Adrenal gland (tissue), 12 donors: ENCODE data around the gene SMC1B. TPM values are rescaled to one million over a fixed set of nuclear protein-coding genes. Genes with fewer than 3 reads are reported as not detected.

Experiments used
- DNase-seq, 7 donors: peaks; one replicate each; pipeline ENCODE4 v3.0.0-alpha.2; 2019 to 2020
- H3K27ac ChIP-seq, 5 donors: fragments of 200-600 bp; sonication (generic) in 4 of 5; 1 replicate in 3 of 5; 2 replicates in 2 of 5; pipeline versions ENCODE4 v1.5.1 to v1.8.0; 2016 to 2020; ENCODE audit warnings: mild to moderate bottlenecking in 1 of 5
- H3K27me3 ChIP-seq: fragments of 200-600 bp; 2 replicates; pipeline ENCODE4 v1.8.0; 2021
- H3K36me3 ChIP-seq, 2 donors: fragments of 200-600 bp; replicated peaks in 1 of 2; 1 replicate in 1 of 2; 2 replicates in 1 of 2; pipeline versions ENCODE4 v1.5.1 to v1.8.0; 2018 to 2022
- H3K4me1 ChIP-seq, 2 donors: fragments of 200-600 bp; replicated peaks in 1 of 2; 1 replicate in 1 of 2; 2 replicates in 1 of 2; pipeline versions ENCODE4 v1.5.1 to v1.8.0; 2018 to 2021
- H3K4me3 ChIP-seq, 4 donors: fragments of 200-600 bp; sonication (generic) in 3 of 4; one replicate each; pipeline ENCODE4 v1.5.1; 2016 to 2018
- H3K9me3 ChIP-seq, 3 donors: fragments of 200-600 bp; sonication (generic) in 1 of 3; replicated peaks in 1 of 3; 1 replicate in 2 of 3; 2 replicates in 1 of 3; pipeline versions ENCODE4 v1.5.1 to v1.8.0; 2016 to 2021
- POLR2A ChIP-seq, 2 donors: fragments of 450-650 bp; IDR thresholded peaks; one replicate each; pipeline ENCODE4 v1.6.1; 2017; ENCODE audit warnings: antibody characterized with exemption in 2 of 2, mild to moderate bottlenecking in 2 of 2, moderate library complexity in 1 of 2
- WGBS, 4 donors: extraction: QIAGEN DNeasy Blood & Tissue Kit in 2 of 4; methylation state at CpG; one replicate each; pipeline versions ENCODE4 v1.1.5 to v1.1.7; 2013 to 2017; 5-methylcytosine and 5-hydroxymethylcytosine counted together
- intact Hi-C, 2 donors: fragments of 100-400 bp; cut with DNase I; formaldehyde crosslinking; loops; one replicate each; pipeline versions ENCODE4 v1.14.1 to v1.15.0; 2022 to 2023
- polyA plus RNA-seq, 3 donors: library from polyadenylated mRNA; stranded (reverse); fragments of 200-250 nt in 2 of 3; fragments of 350-450 nt in 1 of 3; fragmentation: Illumina TruSeq in 1 of 3; extraction: RNeasy Lipid Tissue Mini Kit (QIAGEN cat#74804) in 1 of 3; gene quantifications; one replicate each; pipeline ENCODE4 v1.2.3, GENCODE V29; 2013 to 2014
- total RNA-seq, 9 donors: library from RNA; depleted of rRNA in 4 of 9; stranded (reverse); fragments of >200 nt in 4 of 9; fragments of 120-200 nt in 1 of 9; fragmentation: NEBNext Ultra II Directional in 1 of 9; extraction: Animal tissue kit (Norgen Biotek cat#: 25700) in 1 of 9; gene quantifications; one replicate each; pipeline versions ENCODE4 v1.1.0 to v1.2.4, GENCODE V29; 2013 to 2023
- TF ChIP-seq, protein P1 (sequence below), 6 experiments: fragments of 450-650 bp in 4 of 6; fragments of 200-600 bp in 2 of 6; sonication (generic) in 1 of 6; IDR thresholded peaks; 1 replicate in 5 of 6; 2 replicates in 1 of 6; pipeline versions ENCODE4 v1.5.1 to v1.8.0; 2016 to 2021; ENCODE audit warnings: antibody characterized with exemption in 6 of 6, mild to moderate bottlenecking in 2 of 6, moderate library complexity in 1 of 6
- donor health status: healthy with polysubstance abuse.
- donor health status: Bipolar disorder and iron deficiency.
- donor health status: DM: yes; HTN: yes; CAD: no.
- donor health status: DM: no; HTN: no; CAD: no.
- donor health status: DM: no; HTN: no; CAD: no.
- donor health status: DM: yes; HTN: yes; CAD: no.

SMC1B gene
- total and polyA plus RNA-seq, 12 donors, result 0.06 TPM; not detected in 11

GRCh38 chr22:45425531-45426265 is 12.3 kb upstream of the SMC1B start:
- Histone ChIP-seq H3K9me3 (no peaks in the 10 kb centered on the region), H3K27ac (no peak overlapping the region), H3K27me3 (no peaks in the 10 kb centered on the region), H3K4me3 (no peak overlapping the region), H3K4me1 (no peaks in the 10 kb centered on the region), H3K36me3 (no peaks in the 10 kb centered on the region)
- peak in 2 of 7 donors; percentile 6 to 40 for DNase-seq
- WGBS, 4 donors, result 91 to 97% (median 93%) methylated on average over 11 to 23 of the region's 23 CpGs
- intact Hi-C loops, result no loop called here
- TF ChIP-seq, protein P1, sequence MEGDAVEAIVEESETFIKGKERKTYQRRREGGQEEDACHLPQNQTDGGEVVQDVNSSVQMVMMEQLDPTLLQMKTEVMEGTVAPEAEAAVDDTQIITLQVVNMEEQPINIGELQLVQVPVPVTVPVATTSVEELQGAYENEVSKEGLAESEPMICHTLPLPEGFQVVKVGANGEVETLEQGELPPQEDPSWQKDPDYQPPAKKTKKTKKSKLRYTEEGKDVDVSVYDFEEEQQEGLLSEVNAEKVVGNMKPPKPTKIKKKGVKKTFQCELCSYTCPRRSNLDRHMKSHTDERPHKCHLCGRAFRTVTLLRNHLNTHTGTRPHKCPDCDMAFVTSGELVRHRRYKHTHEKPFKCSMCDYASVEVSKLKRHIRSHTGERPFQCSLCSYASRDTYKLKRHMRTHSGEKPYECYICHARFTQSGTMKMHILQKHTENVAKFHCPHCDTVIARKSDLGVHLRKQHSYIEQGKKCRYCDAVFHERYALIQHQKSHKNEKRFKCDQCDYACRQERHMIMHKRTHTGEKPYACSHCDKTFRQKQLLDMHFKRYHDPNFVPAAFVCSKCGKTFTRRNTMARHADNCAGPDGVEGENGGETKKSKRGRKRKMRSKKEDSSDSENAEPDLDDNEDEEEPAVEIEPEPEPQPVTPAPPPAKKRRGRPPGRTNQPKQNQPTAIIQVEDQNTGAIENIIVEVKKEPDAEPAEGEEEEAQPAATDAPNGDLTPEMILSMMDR (IDR thresholded peaks at IDR 0.05), result no peak
- TF ChIP-seq POLR2A (IDR thresholded peaks at IDR 0.05), result no peak

DNA sequence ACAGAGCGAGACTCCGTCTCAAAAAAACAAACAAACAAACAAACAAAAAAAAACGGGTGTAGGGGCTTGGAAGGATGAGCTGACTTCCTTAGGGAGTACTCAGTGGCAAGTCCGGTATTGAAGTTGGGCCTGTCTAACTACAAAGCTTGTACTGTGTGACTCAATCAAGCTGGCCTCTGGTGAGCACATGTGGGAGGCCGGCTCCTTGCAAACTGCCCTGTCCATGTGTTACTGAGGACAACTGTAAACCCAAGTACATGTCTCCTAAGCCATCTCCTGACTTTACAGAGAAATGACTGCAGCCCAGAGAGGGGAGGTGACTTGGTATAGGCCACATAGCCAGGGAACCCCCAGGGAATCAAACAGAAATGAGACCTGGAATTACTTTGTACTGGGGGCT is 11.7 kb upstream of the SMC1B start:
- no peaks in the 10 kb centered on the region for H3K9me3 ChIP-seq
- intact Hi-C loops, result no loop called here
- no peaks in the 10 kb centered on the region for H3K36me3 ChIP-seq
- no peak overlapping the region for H3K4me3 ChIP-seq
- no peaks in the 10 kb centered on the region for H3K4me1 ChIP-seq
- H3K27ac ChIP-seq, result no peak overlapping the region
- no peak for TF ChIP-seq POLR2A (IDR thresholded peaks at IDR 0.05)
- TF ChIP-seq, protein P1 (IDR thresholded peaks at IDR 0.05), result no peak
- WGBS, 4 donors, result 71 to 74% (median 72%) methylated on average over 4 to 5 of the region's 5 CpGs
- DNase-seq, result peak in 2 of 7 donors; percentile 6 to 11
- no peaks in the 10 kb centered on the region for H3K27me3 ChIP-seq

- 79 to 92% (median 85%) methylated on average over 8 to 14 of the region's 14 CpGs for WGBS, 4 donors
- H3K27me3 ChIP-seq, result no peaks in the 10 kb centered on the region
- no peaks in the 10 kb centered on the region for H3K9me3 ChIP-seq
- intact Hi-C loops, result no loop called here
- H3K36me3 ChIP-seq, result no peaks in the 10 kb centered on the region
- no peak for TF ChIP-seq POLR2A (IDR thresholded peaks at IDR 0.05)
- TF ChIP-seq, protein P1 (IDR thresholded peaks at IDR 0.05), result no peak
- H3K27ac ChIP-seq, result no peak overlapping the region
- no peaks in the 10 kb centered on the region for H3K4me1 ChIP-seq
- peak in 4 of 7 donors; percentile 16 to 52 (median 22) for DNase-seq
- H3K4me3 ChIP-seq, result no peak overlapping the region
Observed at GRCh38 chr22:45424241-45424731, 10.9 kb upstream of the SMC1B start.

- Histone ChIP-seq H3K27ac (no peak overlapping the region), H3K4me3 (no peak overlapping the region), H3K27me3 (no peaks in the 10 kb centered on the region), H3K4me1 (no peaks in the 10 kb centered on the region), H3K9me3 (no peaks in the 10 kb centered on the region), H3K36me3 (no peaks in the 10 kb centered on the region)
- 79 to 88% (median 83%) methylated on average over 4 of the region's 4 CpGs for WGBS, 4 donors
- intact Hi-C loops, result no loop called here
- TF ChIP-seq, protein P1 (IDR thresholded peaks at IDR 0.05), result no peak
- no peak for TF ChIP-seq POLR2A (IDR thresholded peaks at IDR 0.05)
- DNase-seq, result peak in 1 of 7 donors; percentile 23
Observed at GRCh38 chr22:45423524-45423923, 10.1 kb upstream of the SMC1B start.
